Uterus (tissue), 4 donors: ENCODE results near the gene EPB41L1. TPM values are rescaled to one million over a fixed set of nuclear protein-coding genes. Genes with fewer than 3 reads are reported as not detected.

Experiments used
- DNase-seq, 2 donors: peaks; one replicate each; pipeline ENCODE4 v3.0.0-alpha.2; 2019 to 2020
- H3K27ac ChIP-seq, 2 donors: fragments of 200-600 bp; sonication (generic); 1 replicate in 1 of 2; 2 replicates in 1 of 2; pipeline ENCODE4 v1.5.1; 2016 to 2018
- H3K27me3 ChIP-seq, 2 donors: fragments of 200-600 bp; sonication (generic); one replicate each; pipeline ENCODE4 v1.5.1; 2018 to 2019; ENCODE audit warnings: control low read depth in 1 of 2
- H3K36me3 ChIP-seq, 2 donors: fragments of 200-600 bp; sonication (generic); one replicate each; pipeline ENCODE4 v1.5.1; 2019; ENCODE audit warnings: control low read depth in 1 of 2
- H3K4me1 ChIP-seq, 2 donors: fragments of 200-600 bp; sonication (generic); one replicate each; pipeline ENCODE4 v1.5.1; 2018 to 2019; ENCODE audit warnings: control low read depth in 1 of 2
- H3K4me3 ChIP-seq, 2 donors: fragments of 200-600 bp; sonication (generic); 1 replicate in 1 of 2; 2 replicates in 1 of 2; pipeline ENCODE4 v1.5.1; 2018 to 2019; ENCODE audit warnings: mild to moderate bottlenecking in 1 of 2
- H3K9me3 ChIP-seq, 2 donors: fragments of 200-600 bp; sonication (generic); one replicate each; pipeline ENCODE4 v1.5.1; 2019; ENCODE audit warnings: control low read depth in 1 of 2
- CTCF ChIP-seq, 4 experiments: fragments of 200-600 bp in 2 of 4; fragments of 450-650 bp in 2 of 4; sonication (generic) in 2 of 4; IDR thresholded peaks; one replicate each; pipeline ENCODE4 v1.5.1; 2016 to 2019; ENCODE audit warnings: antibody characterized with exemption in 4 of 4, mild to moderate bottlenecking in 2 of 4, moderate library complexity in 1 of 4
- POLR2A ChIP-seq, 2 donors: fragments of 450-650 bp; IDR thresholded peaks; one replicate each; pipeline ENCODE4 v1.6.1; 2016; ENCODE audit warnings: antibody characterized with exemption in 2 of 2, mild to moderate bottlenecking in 1 of 2, moderate library complexity in 1 of 2
- intact Hi-C: fragments of 100-400 bp; cut with DNase I; formaldehyde crosslinking; loops from one replicate; pipeline ENCODE4 v1.15.1; 2023; ENCODE audit warnings: low total_unique reads
- total RNA-seq, 4 donors: library from RNA; depleted of rRNA in 3 of 4; stranded (reverse); fragments of >200 nt in 3 of 4; gene quantifications; one replicate each; pipeline versions ENCODE4 v1.1.0 to v1.2.4, GENCODE V29; 2014 to 2023
- donor health status: DM: yes; HTN: yes; CAD: no.

Gene EPB41L1
- total RNA-seq, 4 donors from 2014 or later: 4.9 to 69.2 (median 33.2) TPM

DNA sequence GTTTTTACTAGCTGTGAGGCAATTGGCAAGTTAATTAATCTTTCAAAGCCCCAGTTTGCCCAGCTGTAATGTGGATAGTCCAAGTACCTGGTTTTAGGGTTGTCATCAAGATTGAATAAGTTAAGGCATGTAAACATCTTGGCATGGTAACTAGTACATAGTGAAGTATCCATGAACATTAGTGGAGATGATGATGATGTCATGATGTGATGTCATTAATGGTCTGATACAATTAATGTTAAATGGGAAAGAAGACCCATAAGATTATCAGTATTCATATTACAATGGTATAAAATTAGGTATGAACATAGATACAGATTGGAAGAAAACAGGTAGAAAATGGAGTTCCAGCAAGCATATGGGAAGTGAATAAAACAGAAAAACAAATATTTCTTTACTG is 5.3 kb downstream of the EPB41L1 start:
- intact Hi-C loops: no loop called here
- Histone ChIP-seq H3K9me3 (no peaks in the 10 kb centered on the region), H3K27ac (no peak overlapping the region), H3K4me3 (no peak overlapping the region), H3K27me3 (no peaks in the 10 kb centered on the region), H3K36me3 (no peaks in the 10 kb centered on the region), H3K4me1 (no peaks in the 10 kb centered on the region)
- TF ChIP-seq POLR2A (IDR thresholded peaks at IDR 0.05) (no peak), CTCF (IDR thresholded peaks at IDR 0.05) (no peak)
- DNase-seq: no peak

DNA sequence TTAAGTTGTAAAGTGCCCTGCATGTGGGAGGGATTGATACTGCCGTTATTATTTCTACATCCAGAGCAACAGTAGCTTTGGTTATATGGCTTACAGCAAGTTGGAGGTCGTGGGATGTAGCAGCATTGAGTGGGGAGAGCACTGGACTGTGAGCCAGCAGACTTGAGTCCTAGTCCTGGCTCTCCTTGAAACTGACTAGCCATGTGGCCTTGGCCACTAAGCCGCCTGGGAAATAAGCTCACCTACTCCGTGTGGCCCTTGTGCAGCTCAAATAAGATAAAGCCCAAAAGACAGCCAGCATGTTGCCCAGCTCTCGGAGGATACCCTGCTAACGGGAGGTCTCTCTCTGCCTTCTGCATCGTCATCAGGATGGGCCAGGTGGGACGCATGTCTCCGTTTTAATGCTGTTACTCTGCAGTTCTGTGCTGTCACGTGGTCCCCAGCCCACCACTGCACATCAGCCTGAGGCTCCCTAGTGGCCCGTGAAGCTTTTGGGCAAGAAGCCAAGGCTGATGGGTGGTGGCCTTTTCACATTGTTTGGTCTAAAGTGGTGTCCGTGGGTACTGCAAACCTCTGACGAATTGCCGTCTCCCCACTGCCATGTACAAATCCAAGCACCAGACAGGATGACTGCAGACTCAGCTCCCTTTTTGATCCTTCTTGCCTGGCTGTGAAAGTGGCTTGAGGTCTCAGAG is 7.9 kb downstream of the EPB41L1 start:
- DNase-seq: no peak
- Histone ChIP-seq H3K27ac (no peak overlapping the region), H3K4me1 (no peaks in the 10 kb centered on the region), H3K4me3 (no peak overlapping the region), H3K36me3 (no peaks in the 10 kb centered on the region), H3K27me3 (no peaks in the 10 kb centered on the region), H3K9me3 (no peaks in the 10 kb centered on the region)
- TF ChIP-seq POLR2A (IDR thresholded peaks at IDR 0.05) (no peak), CTCF (IDR thresholded peaks at IDR 0.05) (no peak)
- intact Hi-C loops: no loop called here

DNA sequence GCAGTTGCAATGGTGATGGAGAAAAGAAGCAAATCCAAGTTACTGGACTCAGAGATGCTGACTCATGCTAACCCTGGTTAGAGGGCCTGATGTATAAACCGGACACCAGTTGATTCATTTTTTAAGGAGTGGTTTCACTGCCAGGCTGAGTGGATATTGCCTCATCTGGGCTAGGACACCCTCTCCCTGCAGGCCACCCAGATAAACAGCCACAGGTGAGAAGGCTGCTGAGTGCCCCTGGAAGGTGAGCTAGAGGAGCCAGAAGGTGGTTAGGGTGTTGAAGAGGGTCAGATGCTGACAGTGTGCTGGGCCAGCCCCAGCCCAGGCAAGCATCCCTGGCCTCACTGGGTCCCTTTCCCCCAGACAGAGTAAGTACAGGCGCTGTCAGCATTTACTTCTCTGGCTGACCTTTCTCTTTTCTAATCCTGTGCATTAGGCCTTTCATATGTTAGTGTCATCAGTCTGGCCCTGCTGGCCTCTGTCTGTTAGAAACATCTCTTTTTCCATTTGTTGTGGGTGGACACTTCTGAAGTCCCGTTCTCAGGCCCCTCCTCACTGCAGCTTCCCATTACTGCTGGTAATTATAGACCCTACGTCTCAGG is 13.5 kb downstream of the EPB41L1 start:
- H3K36me3 ChIP-seq: no peaks in the 10 kb centered on the region
- no peak for DNase-seq
- intact Hi-C loops: no loop called here
- no peaks in the 10 kb centered on the region for H3K27me3 ChIP-seq
- no peaks in the 10 kb centered on the region for H3K4me1 ChIP-seq
- no peak overlapping the region for H3K27ac ChIP-seq
- TF ChIP-seq POLR2A (IDR thresholded peaks at IDR 0.05) (no peak), CTCF (IDR thresholded peaks at IDR 0.05) (no peak)
- H3K4me3 ChIP-seq: no peak overlapping the region
- no peaks in the 10 kb centered on the region for H3K9me3 ChIP-seq

DNA sequence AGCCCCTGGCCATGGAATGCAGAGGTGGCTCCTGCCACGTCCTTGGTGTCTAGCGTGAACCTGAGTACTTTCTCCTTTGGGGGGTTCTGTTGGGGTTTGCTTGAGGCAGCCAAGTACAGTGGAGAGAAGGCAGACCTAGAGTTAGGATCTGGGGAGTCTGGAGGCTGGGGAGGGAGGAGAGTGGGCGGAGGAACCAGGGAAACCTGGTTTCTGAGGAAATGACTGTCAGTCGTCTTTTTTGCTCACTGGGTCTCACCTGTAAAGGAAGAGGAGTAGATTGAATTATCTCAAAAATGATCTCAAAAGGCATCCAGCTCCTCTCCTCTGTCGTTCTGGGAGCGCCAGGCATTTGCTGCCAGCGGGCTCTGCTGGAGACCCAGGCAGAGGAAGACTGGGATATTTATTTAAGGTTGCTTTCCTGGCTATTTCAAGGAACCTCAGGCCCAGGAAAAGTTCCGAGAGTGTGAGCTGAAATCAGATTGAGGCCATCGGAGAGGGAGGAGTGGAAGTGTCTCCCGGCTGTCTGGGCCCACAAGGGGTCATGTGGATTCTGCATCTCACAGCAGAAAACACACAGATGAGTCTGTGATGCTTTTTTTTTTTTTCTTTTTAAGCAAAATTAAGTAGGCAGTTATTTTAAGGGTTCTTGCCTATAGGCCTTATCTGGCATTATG is 16.1 kb downstream of the EPB41L1 start:
- Histone ChIP-seq H3K27me3 (no peaks in the 10 kb centered on the region), H3K36me3 (no peaks in the 10 kb centered on the region), H3K9me3 (no peaks in the 10 kb centered on the region), H3K27ac (no peak overlapping the region), H3K4me1 (no peaks in the 10 kb centered on the region), H3K4me3 (no peak overlapping the region)
- intact Hi-C loops: no loop called here
- TF ChIP-seq CTCF (IDR thresholded peaks at IDR 0.05) (no peak), POLR2A (IDR thresholded peaks at IDR 0.05) (no peak)
- DNase-seq: no peak

DNA sequence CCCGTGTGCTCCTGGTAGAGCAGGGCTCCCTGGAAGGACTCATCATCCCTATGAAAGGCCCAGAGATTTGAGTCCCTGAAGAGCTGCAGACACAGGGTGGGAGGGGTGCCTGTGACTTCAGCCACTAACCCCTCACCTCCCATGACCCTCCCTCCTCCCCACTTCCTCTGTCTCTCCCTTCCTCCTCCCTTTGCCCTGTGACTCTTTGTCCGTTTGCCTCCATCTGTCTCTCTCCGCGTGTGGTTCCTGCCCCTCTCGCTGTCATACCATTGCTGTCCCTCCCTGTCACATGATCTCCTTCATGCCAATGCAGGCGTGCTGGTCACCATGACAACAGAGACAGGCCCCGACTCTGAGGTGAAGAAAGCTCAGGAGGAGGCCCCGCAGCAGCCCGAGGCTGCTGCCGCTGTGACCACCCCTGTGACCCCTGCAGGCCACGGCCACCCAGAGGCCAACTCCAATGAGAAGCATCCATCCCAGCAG is 19.0 kb downstream of the EPB41L1 start:
- no peak overlapping the region for H3K27ac ChIP-seq
- H3K36me3 ChIP-seq: no peaks in the 10 kb centered on the region
- no peaks in the 10 kb centered on the region for H3K4me1 ChIP-seq
- no peaks in the 10 kb centered on the region for H3K27me3 ChIP-seq
- DNase-seq: no peak
- TF ChIP-seq POLR2A (IDR thresholded peaks at IDR 0.05) (no peak), CTCF (IDR thresholded peaks at IDR 0.05) (no peak)
- H3K4me3 ChIP-seq: no peak overlapping the region
- intact Hi-C loops: no loop called here
- H3K9me3 ChIP-seq: no peaks in the 10 kb centered on the region
